HEK293 (cell line): Measurements from ENCODE around the gene COIL.
A peak's percentile ranks its signal among the peaks of the same experiment; 100 is the strongest.

Experiments used
- ATF2 ChIP-seq: fragments of 450-650 bp; formaldehyde crosslinking; IDR thresholded peaks from 2 replicates; pipeline ENCODE4 v1.5.1; 2016; ENCODE audit warnings: missing biosample characterization, missing genetic modification characterization, low read depth
- CTCF ChIP-seq: fragments of 450-650 bp; formaldehyde crosslinking; IDR thresholded peaks from 2 replicates; pipeline ENCODE4 v1.5.1; 2016; ENCODE audit warnings: missing biosample characterization, missing genetic modification characterization
- ELK4 ChIP-seq: IDR thresholded peaks from 2 replicates; pipeline ENCODE4 v1.6.1; 2011; ENCODE audit warnings: mild to moderate bottlenecking, low read depth, low read length, borderline replicate concordance
- GLIS2 ChIP-seq: fragments of 450-650 bp; formaldehyde crosslinking; IDR thresholded peaks from 2 replicates; pipeline ENCODE4 v1.5.1; 2016; ENCODE audit warnings: missing biosample characterization, missing genetic modification characterization
- HOXC10 ChIP-seq: sonication (generic); formaldehyde crosslinking; IDR thresholded peaks from 2 replicates; pipeline ENCODE4 v1.8.1; 2023; ENCODE audit warnings: mild to moderate bottlenecking, missing genetic modification reagents
- KLF9 ChIP-seq: fragments of 450-650 bp; formaldehyde crosslinking; IDR thresholded peaks from 2 replicates; pipeline ENCODE4 v1.5.1; 2016; ENCODE audit warnings: missing biosample characterization, missing genetic modification characterization, low read depth
- PBX3 ChIP-seq: sonication (generic); formaldehyde crosslinking; IDR thresholded peaks from 2 replicates; pipeline ENCODE4 v1.8.1; 2022; ENCODE audit warnings: mild to moderate bottlenecking, moderate library complexity, missing genetic modification reagents
- RBAK ChIP-seq: fragments of 450-650 bp; formaldehyde crosslinking; IDR thresholded peaks from 2 replicates; pipeline ENCODE4 v1.5.1; 2016; ENCODE audit warnings: missing biosample characterization, missing genetic modification characterization
- ZBTB44 ChIP-seq: fragments of 450-650 bp; IDR thresholded peaks from 2 replicates; pipeline ENCODE4 v1.5.1; 2018; ENCODE audit warnings: missing biosample characterization, mild to moderate bottlenecking, missing genetic modification characterization
- ZBTB49 ChIP-seq: fragments of 450-650 bp; formaldehyde crosslinking; IDR thresholded peaks from 2 replicates; pipeline ENCODE4 v1.5.1; 2016; ENCODE audit warnings: missing biosample characterization, missing genetic modification characterization, low read depth
- ZNF175 ChIP-seq: fragments of 450-650 bp; formaldehyde crosslinking; IDR thresholded peaks from 2 replicates; pipeline ENCODE4 v1.5.1; 2016; ENCODE audit warnings: missing biosample characterization, missing genetic modification characterization
- ZNF221 ChIP-seq: fragments of 450-650 bp; formaldehyde crosslinking; IDR thresholded peaks from 2 replicates; pipeline ENCODE4 v1.5.1; 2017; ENCODE audit warnings: missing biosample characterization, missing genetic modification characterization, borderline replicate concordance
- ZNF239 ChIP-seq: fragments of 450-650 bp; formaldehyde crosslinking; IDR thresholded peaks from 2 replicates; pipeline ENCODE4 v1.5.1; 2016; ENCODE audit warnings: missing biosample characterization, missing genetic modification characterization
- ZNF26 ChIP-seq: fragments of 450-650 bp; formaldehyde crosslinking; IDR thresholded peaks from 2 replicates; pipeline ENCODE4 v1.5.1; 2016; ENCODE audit warnings: missing biosample characterization, missing genetic modification characterization
- ZNF391 ChIP-seq: fragments of 450-650 bp; formaldehyde crosslinking; IDR thresholded peaks from 2 replicates; pipeline ENCODE4 v1.5.1; 2016; ENCODE audit warnings: low read depth, missing biosample characterization, missing genetic modification characterization, borderline replicate concordance
- ZNF416 ChIP-seq: fragments of 450-650 bp; formaldehyde crosslinking; IDR thresholded peaks from 2 replicates; pipeline ENCODE4 v1.5.1; 2016; ENCODE audit warnings: missing biosample characterization, missing genetic modification characterization
- ZNF449 ChIP-seq: fragments of 450-650 bp; formaldehyde crosslinking; IDR thresholded peaks from 2 replicates; pipeline ENCODE4 v1.5.1; 2017; ENCODE audit warnings: missing biosample characterization, mild to moderate bottlenecking, missing genetic modification characterization, moderate library complexity
- ZNF513 ChIP-seq: fragments of 450-650 bp; IDR thresholded peaks from 2 replicates; pipeline ENCODE4 v1.5.1; 2018; ENCODE audit warnings: missing biosample characterization, missing genetic modification characterization
- ZNF558 ChIP-seq: fragments of 450-650 bp; formaldehyde crosslinking; IDR thresholded peaks from 2 replicates; pipeline ENCODE4 v1.5.1; 2016; ENCODE audit warnings: missing biosample characterization, missing genetic modification characterization
- ZNF561 ChIP-seq: fragments of 450-650 bp; IDR thresholded peaks from 2 replicates; pipeline ENCODE4 v1.5.1; 2018; ENCODE audit warnings: missing biosample characterization, missing genetic modification characterization, borderline replicate concordance
- ZNF600 ChIP-seq: fragments of 450-650 bp; formaldehyde crosslinking; IDR thresholded peaks from 2 replicates; pipeline ENCODE4 v1.5.1; 2016; ENCODE audit warnings: missing biosample characterization, missing genetic modification characterization
- ZNF624 ChIP-seq: fragments of 450-650 bp; formaldehyde crosslinking; IDR thresholded peaks from 2 replicates; pipeline ENCODE4 v1.5.1; 2017; ENCODE audit warnings: missing biosample characterization, missing genetic modification characterization
- ZNF707 ChIP-seq: fragments of 450-650 bp; formaldehyde crosslinking; IDR thresholded peaks from 2 replicates; pipeline ENCODE4 v1.5.1; 2016; ENCODE audit warnings: missing biosample characterization, missing genetic modification characterization
- ZNF747 ChIP-seq: fragments of 450-650 bp; formaldehyde crosslinking; IDR thresholded peaks from 2 replicates; pipeline ENCODE4 v1.5.1; 2016; ENCODE audit warnings: missing biosample characterization, missing genetic modification characterization
- ZNF768 ChIP-seq: fragments of 450-650 bp; formaldehyde crosslinking; IDR thresholded peaks from 2 replicates; pipeline ENCODE4 v1.5.1; 2018; ENCODE audit warnings: missing biosample characterization, mild to moderate bottlenecking, missing genetic modification characterization
- ZSCAN23 ChIP-seq: fragments of 450-650 bp; formaldehyde crosslinking; IDR thresholded peaks from 2 replicates; pipeline ENCODE4 v1.5.1; 2016; ENCODE audit warnings: missing biosample characterization, missing genetic modification characterization

Gene COIL

GRCh38 chr17:56913353-56913866 is 47.4 kb downstream of the COIL start (continued):
- TF ChIP-seq ZNF175 (tag by site-specific recombination) (no peak), GLIS2 (tag by site-specific recombination) (no peak; the same call in 1 of the 2 replicates), ZNF416 (no peak), ZSCAN23 (no peak), ZNF221 (tag by site-specific recombination) (no peak), ZNF239 (tag by site-specific recombination) (no peak), PBX3 (no peak), ZNF449 (tag by site-specific recombination) (no peak; the same call in 1 of the 2 replicates), ZNF26 (tag by site-specific recombination) (no peak), ZNF624 (no peak), ZBTB49 (no peak), ZNF558 (tag by site-specific recombination) (no peak), ATF2 (tag by site-specific recombination) (no peak), KLF9 (tag by site-specific recombination) (no peak), ZBTB44 (peak; percentile 20; the same call in 1 of the 2 replicates), ELK4 (no peak), ZNF561 (no peak), ZNF391 (tag by site-specific recombination) (no peak), ZNF600 (no peak), RBAK (no peak), ZNF707 (tag by site-specific recombination) (no peak), ZNF513 (tag by site-specific recombination) (no peak), ZNF747 (tag by site-specific recombination) (no peak), CTCF (tag by site-specific recombination) (peak; percentile 56; the same call in 1 of the 2 replicates), ZNF768 (no peak), HOXC10 (0 out of 2 replicates have a peak, but pooled peaks have one; percentile 11)
